GM18909 (cell line): ENCODE data around the gene PRR36.
"Not testable (repeated sequence)": the region's sequence is repeated elsewhere in the genome, so short reads cannot be mapped to it uniquely, and the experiment has no call there.

Experiments used
- ATAC-seq: cut with Tn5 transposase; IDR thresholded peaks from one replicate; pipeline ENCODE4 v1.9.1; 2021; ENCODE audit warnings: mild to moderate bottlenecking; ENCODE audit not compliant: unreplicated experiment, poor library complexity

PRR36 gene

GRCh38 chr19:7861619-7862412 is 12.4 kb downstream of the PRR36 start:
- ATAC-seq: no peak

GRCh38 chr19:7860714-7861618 is 13.2 kb downstream of the PRR36 start:
- ATAC-seq: no peak

GRCh38 chr19:7859831-7860713 is 14.1 kb downstream of the PRR36 start:
- no peak for ATAC-seq

GRCh38 chr19:7859087-7859486 is 15.1 kb downstream of the PRR36 start:
- ATAC-seq: not testable (repeated sequence)

- ATAC-seq: no peak
These were observed 15.9 kb downstream of the PRR36 start for GRCh38 chr19:7858109-7858770.

- ATAC-seq: no peak
These were observed 16.5 kb downstream of the PRR36 start for GRCh38 chr19:7857727-7858108.

- no peak for ATAC-seq
These were observed 17.2 kb downstream of the PRR36 start for GRCh38 chr19:7856679-7857663.

- ATAC-seq: no peak
These were observed 18.0 kb downstream of the PRR36 start for GRCh38 chr19:7856109-7856591.

- ATAC-seq: no peak
These were observed 18.6 kb downstream of the PRR36 start for GRCh38 chr19:7855426-7856108.

GRCh38 chr19:7853770-7854128 is 20.4 kb downstream of the PRR36 start:
- no peak for ATAC-seq

GRCh38 chr19:7852851-7853769 is 21.1 kb downstream of the PRR36 start:
- no peak for ATAC-seq

GRCh38 chr19:7851623-7852500 is 22.3 kb downstream of the PRR36 start:
- no peak for ATAC-seq

- no peak for ATAC-seq
These were observed 23.1 kb downstream of the PRR36 start for GRCh38 chr19:7850945-7851622.

- ATAC-seq: no peak
These were observed 24.0 kb downstream of the PRR36 start for GRCh38 chr19:7850000-7850813.

- ATAC-seq: no peak
These were observed 24.6 kb downstream of the PRR36 start for GRCh38 chr19:7849631-7849999.
